Measurements from ENCODE around the gene HARS2.
"Not testable (repeated sequence)": the region's sequence is repeated elsewhere in the genome, so short reads cannot be mapped to it uniquely, and the experiment has no call there.

DNA sequence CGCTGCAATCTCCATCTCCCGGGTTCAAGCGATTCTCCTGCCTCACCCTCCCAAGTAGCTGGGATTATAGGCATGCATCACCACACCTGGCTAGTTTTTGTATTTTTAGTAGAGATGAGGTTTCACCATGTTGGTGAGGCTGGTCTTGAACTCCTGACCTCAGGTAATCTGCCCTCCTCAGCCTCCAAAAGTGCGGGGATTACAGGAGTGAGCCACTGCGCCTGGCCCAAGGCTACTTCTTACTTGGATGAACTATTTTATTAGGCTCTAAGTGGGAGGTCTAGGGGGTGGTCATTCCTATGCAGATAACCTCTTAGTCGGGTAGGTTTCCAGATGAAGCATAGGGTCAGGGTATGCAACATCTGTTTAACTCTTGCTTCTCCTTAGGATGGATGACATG is 30.9 kb upstream of the HARS2 start:
- TF ChIP-seq POLR2A (IDR thresholded peaks at IDR 0.05; ENCODE audit: low read depth, low read length); TAF1 (IDR thresholded peaks at IDR 0.05; ENCODE audit: borderline replicate concordance, low read depth, low read length); POLR2AphosphoS5 (IDR thresholded peaks at IDR 0.05; ENCODE audit: low read depth, low read length): not testable (repeated sequence)

Data from GM12892 (cell line).